ENCODE data around the gene PRAMEF8.
"Not testable (repeated sequence)": the region's sequence is repeated elsewhere in the genome, so short reads cannot be mapped to it uniquely, and the experiment has no call there.

The PRAMEF8 gene

GRCh38 chr1:13285037-13285436 is at the start of gene PRAMEF8:
Gene PRAMEF8, minus strand, starts transcription at chr1:13285137. Its CDS starts 1,046 bp downstream, at chr1:13284091.
- not testable (repeated sequence) for DNase-seq (ENCODE audit: low read depth in 2 of 2, low spot score in 1 of 2)

GRCh38 chr1:13315281-13315680 is 30.3 kb upstream of the PRAMEF8 start, which contains the start of gene PRAMEF15:
Gene PRAMEF15, plus strand, starts transcription at chr1:13315581. Its CDS starts 2,827 bp downstream, at chr1:13318408.
- DNase-seq (ENCODE audit: low read depth in 2 of 2, low spot score in 1 of 2) = not testable (repeated sequence)

GRCh38 chr1:13303239-13303638 is 18.3 kb upstream of the PRAMEF8 start, which contains the start of gene PRAMEF33:
Gene PRAMEF33, plus strand, starts transcription at chr1:13303539. Its CDS starts 2,416 bp downstream, at chr1:13305955.
- DNase-seq (ENCODE audit: low read depth in 2 of 2, low spot score in 1 of 2) = not testable (repeated sequence)

GRCh38 chr1:13302197-13302596 is 17.3 kb upstream of the PRAMEF8 start:
- DNase-seq (ENCODE audit: low read depth in 2 of 2, low spot score in 1 of 2) = not testable (repeated sequence)

GRCh38 chr1:13298699-13299098 is 13.8 kb upstream of the PRAMEF8 start:
- DNase-seq (ENCODE audit: low read depth in 2 of 2, low spot score in 1 of 2) = not testable (repeated sequence)

- DNase-seq (ENCODE audit: low read depth in 2 of 2, low spot score in 1 of 2) = not testable (repeated sequence)
These were observed 12.4 kb upstream of the PRAMEF8 start for GRCh38 chr1:13297216-13297931.

- DNase-seq (ENCODE audit: low read depth in 2 of 2, low spot score in 1 of 2) = not testable (repeated sequence)
These were observed 4.1 kb upstream of the PRAMEF8 start for GRCh38 chr1:13289030-13289429.

- not testable (repeated sequence) for DNase-seq (ENCODE audit: low read depth in 2 of 2, low spot score in 1 of 2)
These were observed 5.3 kb downstream of the PRAMEF8 start for GRCh38 chr1:13279617-13280016.

GRCh38 chr1:13277016-13277415 is 7.9 kb downstream of the PRAMEF8 start:
- DNase-seq (ENCODE audit: low read depth in 2 of 2, low spot score in 1 of 2) = not testable (repeated sequence)

- DNase-seq (ENCODE audit: low read depth in 2 of 2, low spot score in 1 of 2) = not testable (repeated sequence)
These were observed 19.8 kb downstream of the PRAMEF8 start for GRCh38 chr1:13265124-13265523.

- not testable (repeated sequence) for DNase-seq (ENCODE audit: low read depth in 2 of 2, low spot score in 1 of 2)
These were observed 31.0 kb downstream of the PRAMEF8 start, which contains the start of gene PRAMEF5 for GRCh38 chr1:13253898-13254297. Gene PRAMEF5, plus strand, starts transcription at chr1:13254198. Its CDS starts 5,071 bp downstream, at chr1:13259269.

- DNase-seq (ENCODE audit: low read depth in 2 of 2, low spot score in 1 of 2) = not testable (repeated sequence)
These were observed 37.8 kb downstream of the PRAMEF8 start for GRCh38 chr1:13247122-13247521.

- DNase-seq (ENCODE audit: low read depth in 2 of 2, low spot score in 1 of 2) = not testable (repeated sequence)
These were observed 38.4 kb downstream of the PRAMEF8 start for GRCh38 chr1:13246554-13246871.

- not testable (repeated sequence) for DNase-seq (ENCODE audit: low read depth in 2 of 2, low spot score in 1 of 2)
These were observed 38.9 kb downstream of the PRAMEF8 start for GRCh38 chr1:13245841-13246553.

GRCh38 chr1:13243536-13244263 is 41.2 kb downstream of the PRAMEF8 start:
- not testable (repeated sequence) for DNase-seq (ENCODE audit: low read depth in 2 of 2, low spot score in 1 of 2)

- DNase-seq (ENCODE audit: low read depth in 2 of 2, low spot score in 1 of 2) = not testable (repeated sequence)
These were observed 45.3 kb downstream of the PRAMEF8 start for GRCh38 chr1:13239633-13240032.

- not testable (repeated sequence) for DNase-seq (ENCODE audit: low read depth in 2 of 2, low spot score in 1 of 2)
These were observed 47.4 kb downstream of the PRAMEF8 start for GRCh38 chr1:13237572-13237971.

GRCh38 chr1:13234057-13234456 is 50.9 kb downstream of the PRAMEF8 start:
- not testable (repeated sequence) for DNase-seq (ENCODE audit: low read depth in 2 of 2, low spot score in 1 of 2)

GRCh38 chr1:13232056-13232455 is 52.9 kb downstream of the PRAMEF8 start:
- DNase-seq (ENCODE audit: low read depth in 2 of 2, low spot score in 1 of 2) = not testable (repeated sequence)

Data from stimulated activated CD8-positive, alpha-beta memory T cell treated with anti-CD3 and anti-CD28 coated beads, Interleukin-4, amount 100 ng/mL, for 4 hours (primary cell).